ENCODE results near the gene HIPK4.
"Not testable (repeated sequence)": the region's sequence is repeated elsewhere in the genome, so short reads cannot be mapped to it uniquely, and the experiment has no call there.

HIPK4 gene

DNA sequence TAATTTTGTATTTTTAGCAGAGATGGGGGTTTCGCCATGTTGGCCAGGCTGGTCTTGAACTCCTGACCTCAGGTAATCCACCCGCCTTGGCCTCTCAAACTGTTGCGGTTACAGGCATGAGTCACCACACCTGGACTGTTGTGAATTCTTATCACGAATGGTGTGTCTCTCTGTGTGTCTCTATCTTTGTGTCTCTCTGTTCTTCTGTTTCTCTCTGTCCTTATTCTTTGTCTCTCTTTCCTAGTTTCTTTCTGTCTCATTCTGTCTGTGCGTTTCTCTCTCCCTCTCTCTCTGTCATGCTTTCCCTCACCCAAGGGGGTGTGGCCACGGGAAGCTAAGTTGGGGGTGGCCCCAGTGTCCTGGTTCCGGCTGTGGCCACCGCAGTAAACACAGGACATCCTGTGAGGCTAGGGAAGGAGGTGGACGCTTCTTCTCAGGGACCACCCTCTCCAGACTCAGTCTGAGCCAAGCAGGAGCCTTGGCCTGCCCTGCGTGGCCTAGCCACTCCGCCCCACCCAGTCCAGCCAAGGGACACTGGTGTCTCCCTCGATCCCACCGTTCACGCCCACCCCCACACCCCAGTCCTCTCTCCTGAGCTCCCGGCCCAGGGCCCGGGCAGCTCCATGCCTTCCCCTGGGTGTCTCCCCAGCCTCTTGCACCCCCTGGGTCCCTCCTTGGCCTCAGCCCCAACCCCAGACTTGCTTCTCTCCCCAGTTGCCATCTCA lies 27.1 kb upstream of the HIPK4 start:
- no peak for DNase-seq

- DNase-seq = no peak
Measured at GRCh38 chr19:40415768-40416167, 25.8 kb upstream of the HIPK4 start.

GRCh38 chr19:40414542-40415535 lies 24.9 kb upstream of the HIPK4 start:
- DNase-seq = no peak

- DNase-seq = no peak
Measured at GRCh38 chr19:40413291-40413845, 23.4 kb upstream of the HIPK4 start, which contains the start of gene PRX. TSS of gene PRX (minus strand) at chr19:40413378. CDS start at chr19:40407932, 5,446 bp downstream.

DNA sequence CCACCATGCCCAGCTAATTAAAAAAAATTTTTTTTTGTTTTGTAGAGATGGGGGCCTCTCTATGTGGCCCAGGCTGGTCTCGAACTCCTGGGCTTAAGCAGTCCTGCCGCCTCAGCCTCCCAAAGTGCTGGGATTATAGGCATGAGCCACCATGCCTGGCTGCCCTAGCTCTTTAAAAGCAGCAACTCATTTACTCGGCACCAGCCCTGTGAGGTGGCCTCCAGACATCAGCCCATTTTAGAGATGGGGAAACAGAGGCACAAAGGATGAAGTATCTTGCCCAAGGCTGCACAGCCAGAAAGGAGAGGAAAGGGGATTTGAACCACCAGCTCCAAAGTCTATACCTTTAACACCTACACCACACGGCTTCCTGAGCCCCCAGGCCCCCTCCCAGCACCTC lies 22.9 kb upstream of the HIPK4 start:
- DNase-seq = no peak

GRCh38 chr19:40411958-40412499 lies 22.0 kb upstream of the HIPK4 start:
- DNase-seq = no peak

- no peak for DNase-seq
Measured at GRCh38 chr19:40411125-40411842, 21.3 kb upstream of the HIPK4 start.

DNA sequence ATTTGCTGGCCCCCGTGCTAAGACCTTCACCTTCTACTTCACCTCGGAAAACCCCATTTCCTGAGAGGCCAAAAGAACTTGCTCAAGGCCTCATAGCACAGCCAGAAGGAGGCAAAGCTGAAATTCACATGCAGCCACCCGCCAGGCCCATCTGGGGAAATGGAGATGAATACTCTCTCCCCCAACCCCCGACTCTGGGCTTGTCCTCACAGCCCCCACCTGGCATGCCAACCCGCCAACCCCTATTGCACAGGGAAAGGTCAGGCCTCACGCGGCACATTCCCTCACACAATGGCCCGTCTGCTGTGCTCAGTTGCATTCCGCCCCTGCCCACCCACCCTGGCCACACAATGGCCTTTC lies 20.0 kb upstream of the HIPK4 start:
- DNase-seq = no peak

DNA sequence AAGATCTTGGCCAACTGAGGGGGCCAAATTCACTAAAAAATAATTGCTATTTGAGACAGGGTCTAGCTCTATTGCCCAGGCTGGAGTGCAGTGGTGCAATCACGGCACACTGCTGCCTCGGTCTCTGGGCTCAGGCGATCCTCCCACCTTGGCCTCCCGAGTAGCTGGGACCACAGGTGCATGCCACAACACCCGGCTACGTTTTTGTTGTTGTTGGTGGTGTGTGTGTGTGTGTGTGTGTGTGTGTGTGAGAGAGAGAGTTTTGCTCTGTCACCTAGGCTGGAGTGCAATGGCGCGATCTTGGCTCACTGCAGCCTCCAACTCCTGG lies 18.6 kb upstream of the HIPK4 start:
- DNase-seq = not testable (repeated sequence)

- DNase-seq = no peak
Measured at GRCh38 chr19:40407714-40408597, 18.0 kb upstream of the HIPK4 start.

- DNase-seq = no peak
Measured at GRCh38 chr19:40403262-40403984, 13.4 kb upstream of the HIPK4 start.

DNA sequence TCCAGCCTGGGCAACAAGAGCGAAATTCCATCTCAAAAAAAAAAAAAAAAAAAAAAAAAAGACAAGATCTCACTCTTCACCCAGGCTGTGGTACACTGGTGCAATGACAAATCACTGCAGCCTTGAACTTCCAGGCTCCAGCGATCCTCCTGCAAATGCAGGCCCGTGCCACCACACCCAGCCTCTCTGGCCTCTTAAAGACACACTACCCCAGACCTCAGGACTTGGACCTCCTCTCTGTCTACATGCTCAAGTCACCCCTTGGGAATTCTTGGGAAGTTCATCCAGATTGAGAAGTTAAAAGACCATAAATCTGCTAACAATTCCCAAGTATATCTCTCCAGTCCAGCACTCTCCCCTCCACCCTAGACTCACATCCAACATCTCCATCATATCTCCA lies 10.6 kb upstream of the HIPK4 start:
- no peak for DNase-seq

GRCh38 chr19:40398417-40399131 lies 8.6 kb upstream of the HIPK4 start:
- no peak for DNase-seq

GRCh38 chr19:40397568-40397906 lies 7.6 kb upstream of the HIPK4 start:
- DNase-seq = no peak

DNA sequence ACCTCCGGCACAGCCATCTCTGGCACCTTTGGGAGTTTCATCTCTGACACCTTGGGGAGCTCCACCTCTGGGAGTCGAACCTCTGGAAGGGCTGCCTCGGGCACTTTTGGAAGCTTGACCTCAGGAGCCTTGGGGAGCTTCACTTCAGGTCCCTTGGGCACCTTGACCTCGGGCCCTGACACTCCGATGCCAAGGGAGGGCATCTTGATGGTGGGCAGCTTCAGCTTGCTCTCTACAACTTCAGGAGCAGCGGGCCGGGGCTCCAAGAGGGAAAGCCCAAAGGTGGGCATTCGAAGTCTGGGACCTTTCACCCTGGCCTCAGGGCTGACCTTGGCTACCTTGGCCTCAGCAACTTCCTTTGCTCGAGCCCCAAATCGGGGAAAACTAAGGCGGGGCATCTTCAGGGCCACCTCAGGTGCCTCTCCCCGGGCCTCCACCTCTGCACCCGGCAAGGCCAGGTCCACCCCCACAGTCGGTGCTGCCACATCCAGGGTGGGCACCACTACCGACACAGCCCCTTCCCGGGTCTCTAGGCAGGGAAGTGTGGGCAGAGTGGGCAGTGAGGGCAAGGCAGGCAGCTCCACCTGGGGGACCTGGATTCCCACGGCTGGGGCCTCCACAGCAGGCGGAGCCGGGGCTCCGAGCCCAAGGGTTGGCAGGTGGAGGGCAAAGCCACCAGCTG lies 7.0 kb upstream of the HIPK4 start:
- no peak for DNase-seq

DNA sequence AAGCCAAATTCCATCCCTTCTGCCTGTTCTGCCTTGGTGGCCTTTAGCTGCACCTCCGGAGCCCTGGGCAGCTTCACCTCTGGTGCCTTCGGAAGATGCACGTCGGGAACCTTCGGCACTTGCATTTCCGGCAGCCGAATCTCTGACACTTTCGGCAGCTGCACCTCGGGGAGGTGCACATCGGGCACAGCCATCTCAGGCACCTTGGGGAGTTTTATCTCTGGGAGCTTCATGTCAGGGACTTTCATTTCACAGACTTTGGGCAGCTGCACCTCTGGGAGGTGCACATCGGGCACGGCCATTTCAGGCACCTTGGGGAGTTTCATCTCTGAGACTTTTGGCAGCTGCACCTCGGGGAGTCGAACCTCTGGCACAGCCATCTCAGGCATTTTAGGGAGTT lies 6.0 kb upstream of the HIPK4 start:
- DNase-seq = no peak

DNA sequence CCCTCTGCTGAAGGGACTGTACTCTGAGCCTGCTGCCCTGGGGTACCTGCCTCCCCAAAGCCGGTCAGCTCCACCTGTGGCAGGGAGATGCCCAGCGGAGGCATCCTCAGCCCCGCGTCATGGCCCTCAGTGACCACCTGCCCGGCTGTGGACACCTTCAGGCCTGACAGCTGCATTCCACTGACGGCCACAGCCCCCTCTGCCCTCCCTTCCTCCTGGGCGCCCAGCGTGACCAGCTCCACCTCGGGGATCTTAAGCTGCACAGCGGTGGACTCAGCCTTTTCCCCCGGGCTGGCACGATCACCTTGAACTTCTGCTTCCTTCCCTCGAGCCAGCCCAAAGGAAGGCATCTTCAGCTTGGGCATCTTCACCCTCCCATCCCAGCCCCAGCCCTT lies 4.8 kb upstream of the HIPK4 start:
- no peak for DNase-seq

GRCh38 chr19:40393894-40394815 lies 4.2 kb upstream of the HIPK4 start:
- DNase-seq = no peak

Data from cerebellar nuclear complex (tissue), 1 donor.